Spleen (tissue), 7 donors: ENCODE data around the gene USB1.

ENCODE experiments used
- CTCF ChIP-seq, 11 experiments: fragments of 200-600 bp in 7 of 11; fragments of 450-650 bp in 4 of 11; sonication (generic) in 4 of 11; IDR thresholded peaks in 8 of 11; conservative IDR thresholded peaks in 3 of 11; 1 replicate in 7 of 11; 2 replicates in 4 of 11; pipeline versions ENCODE4 v1.4.0 to v1.8.0; 2016 to 2021; ENCODE audit warnings: antibody characterized with exemption in 11 of 11, inconsistent platforms in 4 of 11, mild to moderate bottlenecking in 1 of 11
- POLR2A ChIP-seq, 3 donors: fragments of 450-650 bp; IDR thresholded peaks; one replicate each; pipeline ENCODE4 v1.5.1; 2017; ENCODE audit warnings: antibody characterized with exemption in 3 of 3, mild to moderate bottlenecking in 1 of 3
- donor health status: DM: no; HTN: no; CAD: no; lungs with moderate emphysema.
- donor health status: DM: no; HTN: no; CAD: no.
- donor health status: DM: no; HTN: no; CAD: no.

DNA sequence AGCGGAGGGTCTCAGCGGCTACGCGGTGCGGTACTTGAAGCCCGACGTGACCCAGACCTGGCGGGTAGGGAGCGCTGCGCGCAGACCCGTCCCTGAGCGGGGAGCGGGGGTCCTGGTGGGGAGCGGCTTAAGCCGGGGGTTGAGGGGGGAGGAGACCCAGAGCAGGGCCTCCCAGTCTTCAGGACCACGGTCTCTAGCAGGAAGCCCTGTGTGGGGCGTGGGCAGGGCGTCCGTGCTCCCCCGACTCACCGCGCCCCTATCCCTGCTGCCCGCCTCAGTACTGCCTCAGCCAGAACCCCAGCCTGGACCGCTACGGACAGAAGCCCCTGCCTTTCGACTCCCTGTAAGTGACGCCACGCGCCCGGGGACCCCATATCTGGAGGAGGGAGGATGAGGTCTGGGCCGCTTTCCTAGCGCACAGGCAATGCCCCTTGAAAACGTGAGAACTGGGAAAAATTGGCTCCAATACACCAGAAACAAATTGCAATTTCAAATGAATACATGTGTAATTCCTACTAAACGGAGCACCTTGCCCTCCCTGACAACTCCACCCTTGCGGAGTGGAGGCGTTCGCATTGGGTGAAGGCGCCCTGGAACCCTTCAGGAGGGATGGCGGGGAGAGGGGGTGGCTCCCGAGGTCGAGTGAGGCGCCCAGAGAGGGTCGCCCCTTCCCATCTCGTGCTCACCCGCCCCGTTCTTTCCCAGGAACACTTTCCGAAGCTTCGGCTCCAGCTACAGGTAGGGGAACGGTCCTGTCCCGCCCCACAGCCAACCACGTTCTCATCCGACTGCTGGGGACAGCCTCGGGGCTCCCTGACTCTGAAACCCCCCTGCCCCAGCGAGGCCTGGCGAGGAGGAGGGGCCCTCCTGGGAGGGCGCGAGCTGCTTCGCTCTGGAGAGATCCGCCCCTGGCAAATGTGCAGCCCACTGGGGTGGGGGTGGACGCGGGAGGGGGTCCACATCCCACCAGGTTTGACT is 15.7 kb upstream of the USB1 start:
- TF ChIP-seq CTCF (IDR thresholded peaks at IDR 0.05 in 8 of 11, conservative IDR thresholded peaks at IDR 0.05 in 3 of 11), result no peak
- no peak for TF ChIP-seq POLR2A (IDR thresholded peaks at IDR 0.05)
